H1 (cell line): Measurements from ENCODE around the gene BTRC. TPM values are rescaled to one million over a fixed set of nuclear protein-coding genes. Genes with fewer than 3 reads are reported as not detected.

Experiments
- CTCF ChIA-PET: fragments of 300-600 bp; sonication (Branson Sonifier 250); formaldehyde crosslinking; loops from one replicate; lab custom pipeline; 2021; ENCODE audit not compliant: partially characterized antibody; lab: Charles Lee
- POLR2A ChIA-PET: fragments of 300-600 bp; sonication (Branson Sonifier 250); formaldehyde crosslinking; loops from one replicate; lab custom pipeline; 2021; ENCODE audit warnings: inconsistent platforms; ENCODE audit not compliant: partially characterized antibody; lab: Charles Lee
- DNase-seq, 2 experiments: peaks; one replicate each; pipeline versions ENCODE4 v3.0.0 to v3.0.0-alpha.2; 2010 to 2022; ENCODE audit warnings: low spot score in 2 of 2, low read depth in 1 of 2, mixed read lengths in 1 of 2
- FAIRE-seq: peaks from 2 replicates; lab custom pipeline; 2011; peaks lifted over from hg19 to GRCh38; lab: Jason Lieb, UNC
- H2AFZ ChIP-seq: 2 replicates; pipeline ENCODE4 v1.8.1; 2012; ENCODE audit warnings: low read length, inconsistent platforms
- H2AK5ac ChIP-seq: 2 replicates; pipeline ENCODE4 v1.6.1; 2013; ENCODE audit warnings: low read depth, low read length
- H2BK120ac ChIP-seq: replicated peaks from 2 replicates; pipeline ENCODE3; 2013; ENCODE audit warnings: low read depth, low read length, inconsistent platforms
- H2BK12ac ChIP-seq: 2 replicates; pipeline ENCODE4 v1.6.1; 2013; ENCODE audit warnings: low read depth, low read length
- H2BK15ac ChIP-seq: 2 replicates; pipeline ENCODE4 v1.6.1; 2013; ENCODE audit warnings: low read length
- H2BK20ac ChIP-seq: 2 replicates; pipeline ENCODE4 v1.6.1; 2013; ENCODE audit warnings: low read length
- H2BK5ac ChIP-seq: 2 replicates; pipeline ENCODE4 v1.6.1; 2013; ENCODE audit warnings: low read depth, low read length
- H3K14ac ChIP-seq: 2 replicates; pipeline ENCODE4 v1.6.1; 2013; ENCODE audit warnings: inconsistent platforms; ENCODE audit not compliant: insufficient read length
- H3K18ac ChIP-seq: 2 replicates; pipeline ENCODE4 v1.6.1; 2013; ENCODE audit warnings: low read length; ENCODE audit errors: extremely low read depth
- H3K23ac ChIP-seq: 2 replicates; pipeline ENCODE4 v1.6.1; 2013; ENCODE audit warnings: inconsistent platforms; ENCODE audit not compliant: insufficient read length
- H3K23me2 ChIP-seq: 2 replicates; pipeline ENCODE4 v1.6.1; 2013; ENCODE audit warnings: low read depth, low read length
- H3K27ac ChIP-seq: 2 replicates; pipeline ENCODE4 v1.6.1; 2011; ENCODE audit warnings: low read depth, low read length, inconsistent platforms
- H3K27me3 ChIP-seq, 4 experiments: replicated peaks in 1 of 4; 1 replicate in 1 of 4; 2 replicates in 3 of 4; pipeline versions ENCODE4 v1.6.1 to v1.8.1; 2011 to 2013; ENCODE audit warnings: low read length in 3 of 4, mild to moderate bottlenecking in 3 of 4, inconsistent platforms in 2 of 4, mixed read lengths in 2 of 4, moderate library complexity in 1 of 4; ENCODE audit not compliant: control insufficient read depth in 3 of 4, insufficient read depth in 3 of 4; ENCODE audit errors: extremely low read depth in 1 of 4
- H3K36me3 ChIP-seq, 4 experiments: 2 replicates each; pipeline versions ENCODE4 v1.6.1 to v1.8.1; 2011 to 2013; ENCODE audit warnings: mild to moderate bottlenecking in 4 of 4, low read length in 3 of 4, moderate library complexity in 2 of 4, control low read depth in 1 of 4, inconsistent platforms in 1 of 4; ENCODE audit not compliant: insufficient read depth in 4 of 4, control insufficient read depth in 2 of 4
- H3K4ac ChIP-seq: replicated peaks from 2 replicates; pipeline ENCODE3; 2013; ENCODE audit warnings: low read length, low read depth, mixed read lengths, inconsistent platforms; ENCODE audit not compliant: insufficient read length
- H3K4me1 ChIP-seq, 4 experiments: replicated peaks in 1 of 4; 1 replicate in 1 of 4; 2 replicates in 3 of 4; pipeline versions ENCODE4 v1.6.1 to v1.8.1; 2011 to 2013; ENCODE audit warnings: low read length in 3 of 4, inconsistent platforms in 2 of 4, mixed read lengths in 1 of 4; ENCODE audit not compliant: insufficient read depth in 4 of 4, control insufficient read depth in 3 of 4
- H3K4me2 ChIP-seq, 2 experiments: 2 replicates each; pipeline versions ENCODE4 v1.6.1 to v1.8.1; 2011 to 2013; ENCODE audit warnings: low read depth in 2 of 2, low read length in 2 of 2, control low read depth in 1 of 2, inconsistent platforms in 1 of 2, mild to moderate bottlenecking in 1 of 2; ENCODE audit not compliant: insufficient read depth in 1 of 2
- H3K4me3 ChIP-seq, 4 experiments: fragments of 200-600, 300-600 bp in 1 of 4; sonication (generic), shearing (Covaris generic), sonication (Bioruptor Twin) in 1 of 4; 2 replicates each; pipeline versions ENCODE4 v1.5.1 to v1.8.1; 2011 to 2016; ENCODE audit warnings: low read length in 4 of 4, low read depth in 3 of 4, control low read depth in 2 of 4, inconsistent platforms in 2 of 4, mild to moderate bottlenecking in 2 of 4, mixed read lengths in 1 of 4, moderate library complexity in 1 of 4; ENCODE audit not compliant: insufficient read depth in 2 of 4; ENCODE audit errors: extremely low read depth in 1 of 4
- H3K56ac ChIP-seq: replicated peaks from 2 replicates; pipeline ENCODE3; 2013; ENCODE audit warnings: low read depth, mild to moderate bottlenecking, mixed read lengths, low read length, inconsistent platforms; ENCODE audit not compliant: insufficient read length
- H3K79me1 ChIP-seq: 2 replicates; pipeline ENCODE4 v1.6.1; 2013; ENCODE audit warnings: low read depth, low read length, control low read depth
- H3K79me2 ChIP-seq, 2 experiments: 2 replicates each; pipeline versions ENCODE4 v1.6.1 to v1.8.1; 2012 to 2013; ENCODE audit warnings: low read length in 2 of 2, mild to moderate bottlenecking in 2 of 2, inconsistent platforms in 1 of 2; ENCODE audit not compliant: insufficient read depth in 2 of 2, control insufficient read depth in 1 of 2
- H3K9ac ChIP-seq, 4 experiments: replicated peaks in 1 of 4; 1 replicate in 1 of 4; 2 replicates in 3 of 4; pipeline versions ENCODE4 v1.6.1 to v1.8.1; 2011 to 2013; ENCODE audit warnings: low read depth in 3 of 4, low read length in 3 of 4, control low read depth in 2 of 4, mild to moderate bottlenecking in 2 of 4, moderate library complexity in 2 of 4, inconsistent platforms in 1 of 4; ENCODE audit errors: extremely low read depth in 1 of 4
- H3K9me3 ChIP-seq, 2 experiments: 2 replicates each; pipeline versions ENCODE4 v1.6.1 to v1.8.1; 2012 to 2013; ENCODE audit warnings: mild to moderate bottlenecking in 2 of 2, moderate library complexity in 2 of 2, control low read depth in 1 of 2, inconsistent platforms in 1 of 2, low read depth in 1 of 2, low read length in 1 of 2, mixed read lengths in 1 of 2; ENCODE audit not compliant: insufficient read depth in 2 of 2
- H4K20me1 ChIP-seq, 2 experiments: replicated peaks in 1 of 2; 2 replicates each; pipeline versions ENCODE3 to v1.8.1; 2011 to 2013; ENCODE audit warnings: inconsistent platforms in 2 of 2, low read length in 2 of 2, mild to moderate bottlenecking in 1 of 2; ENCODE audit not compliant: insufficient read depth in 2 of 2, control insufficient read depth in 1 of 2
- H4K5ac ChIP-seq: 2 replicates; pipeline ENCODE4 v1.6.1; 2013; ENCODE audit warnings: low read length, low read depth, mixed read lengths, inconsistent platforms; ENCODE audit not compliant: insufficient read length
- H4K8ac ChIP-seq: 2 replicates; pipeline ENCODE4 v1.8.0; 2013; ENCODE audit warnings: mild to moderate bottlenecking, moderate library complexity, low read length, inconsistent platforms; ENCODE audit not compliant: insufficient read depth; ENCODE audit errors: extremely low read depth
- H4K91ac ChIP-seq: replicated peaks from 2 replicates; pipeline ENCODE3; 2013; ENCODE audit warnings: low read length, mixed read lengths, inconsistent platforms; ENCODE audit not compliant: insufficient read length
- ASH2L ChIP-seq: fragments of 200-600, 300-600 bp; sonication (generic); IDR thresholded peaks from one replicate; pipeline ENCODE4 v1.7.1; 2017; ENCODE audit warnings: low read length
- MAFK ChIP-seq: IDR thresholded peaks from 2 replicates; pipeline ENCODE4 v1.6.1; 2012; ENCODE audit warnings: low read depth, mild to moderate bottlenecking, improper control_type of control experiment, low read length
- MAX ChIP-seq: IDR thresholded peaks from 2 replicates; pipeline ENCODE4 v1.6.1; 2012; ENCODE audit warnings: inconsistent platforms
- NANOG ChIP-seq: IDR thresholded peaks from 2 replicates; pipeline ENCODE4 v1.6.1; 2011; ENCODE audit warnings: low read length, low read depth, mild to moderate bottlenecking, inconsistent platforms; ENCODE audit not compliant: insufficient read depth, poor library complexity, severe bottlenecking
- PHF8 ChIP-seq: fragments of 200-600 bp; sonication (generic); conservative IDR thresholded peaks from 2 replicates; pipeline ENCODE4 v1.7.1; 2012; ENCODE audit warnings: low read depth, mild to moderate bottlenecking, inconsistent platforms, low read length, moderate library complexity
- POLR2A ChIP-seq, 2 experiments: IDR thresholded peaks; 1 replicate in 1 of 2; 2 replicates in 1 of 2; pipeline ENCODE4 v1.6.1; 2011; ENCODE audit warnings: low read depth in 2 of 2, low read length in 2 of 2, mild to moderate bottlenecking in 2 of 2; ENCODE audit errors: control extremely low read depth in 1 of 2
- POU5F1 ChIP-seq: IDR thresholded peaks from 2 replicates; pipeline ENCODE4 v1.6.1; 2011; ENCODE audit warnings: low read depth, mild to moderate bottlenecking, low read length, moderate library complexity
- RFX5 ChIP-seq: IDR thresholded peaks from 2 replicates; pipeline ENCODE4 v1.6.1; 2011; ENCODE audit warnings: low read depth, low read length, improper control_type of control experiment, borderline replicate concordance
- SAP30 ChIP-seq: fragments of 300-600 bp; sonication (generic); IDR thresholded peaks from 2 replicates; pipeline ENCODE4 v1.7.1; 2012; ENCODE audit warnings: low read length, moderate library complexity, mild to moderate bottlenecking, inconsistent platforms; ENCODE audit not compliant: insufficient read depth, insufficient replicate concordance
- TCF12 ChIP-seq: IDR thresholded peaks from 2 replicates; pipeline ENCODE4 v1.6.1; 2011; ENCODE audit warnings: low read depth, mild to moderate bottlenecking, low read length
- TEAD4 ChIP-seq: IDR thresholded peaks from 2 replicates; pipeline ENCODE4 v1.6.1; 2012; ENCODE audit warnings: low read depth, low read length, inconsistent platforms, mixed read lengths
- ZNF274 ChIP-seq: IDR thresholded peaks from 2 replicates; pipeline ENCODE4 v1.7.0; 2012; ENCODE audit warnings: low read length, borderline replicate concordance; ENCODE audit errors: extremely low read depth
- WGBS, 2 experiments: shearing (Covaris generic) in 1 of 2; methylation state at CpG; one replicate each; pipeline versions ENCODE4 v1.1.6 to v1.1.7; 2013 to 2015; ENCODE audit warnings: low lambda C conversion rate in 2 of 2, mixed read lengths in 2 of 2, inconsistent platforms in 1 of 2, low coverage in 1 of 2, missing lambda C conversion rate in 1 of 2; ENCODE audit not compliant: insufficient replicate concordance in 2 of 2, insufficient coverage in 1 of 2, insufficient read length in 1 of 2; ENCODE audit errors: extremely low coverage in 1 of 2, missing lambda C conversion rate in 1 of 2; 5-methylcytosine and 5-hydroxymethylcytosine counted together
- polyA plus RNA-seq, 7 experiments: library from polyadenylated mRNA; depleted of rRNA in 3 of 7; stranded (reverse) in 5 of 7; unstranded in 2 of 7; fragments of >200 nt in 5 of 7; fragments of 200-250 nt in 2 of 7; gene quantifications; 1 replicate in 5 of 7; 2 replicates in 1 of 7; 4 replicates in 1 of 7; pipeline versions ENCODE4 v1.2.1 to v1.2.3, GENCODE V29; 2011 to 2013; ENCODE audit warnings: missing spikeins in 2 of 7, mixed read lengths in 2 of 7
- total RNA-seq: library from RNA; stranded (reverse); fragmentation: NEBNext Ultra II Directional; extraction: Animal tissue kit (Norgen Biotek cat#: 25700); gene quantifications from 2 replicates; pipeline ENCODE4 v1.2.1, GENCODE V29; 2021

Gene BTRC
- total and polyA plus RNA-seq, 2 of the 8 experiments (the other 6 are each of a cell fraction or from before 2014, with no cell fraction given): 9.9 to 24.7 TPM

- Histone ChIP-seq H3K23ac (no peak overlapping the region), H4K5ac (no peak overlapping the region), H3K14ac (no peak overlapping the region), H3K18ac (no peak overlapping the region), H3K4me3 (no peak overlapping the region), H3K4me1 (peaks cover 0 to 6% (median 3%) of the 10 kb centered on the region in 4 experiments; a peak in 3 of 7 replicates), H3K23me2 (no peaks in the 10 kb centered on the region), H3K27me3 (no peaks in the 10 kb centered on the region), H3K4me2 (peak overlapping the region in 1 of 2 experiments; percentile 21; a peak in 2 of 4 replicates), H2BK20ac (no peak overlapping the region), H3K4ac (no peak overlapping the region), H4K8ac (no peak overlapping the region), H2AK5ac (no peak overlapping the region; the same call in 1 of the 2 replicates), H2BK120ac (no peak overlapping the region), H3K79me1 (no peaks in the 10 kb centered on the region), H3K9ac (no peak overlapping the region), H3K27ac (no peak overlapping the region), H3K79me2 (no peaks in the 10 kb centered on the region), H4K91ac (no peak overlapping the region), H3K56ac (no peak overlapping the region), H3K36me3 (peaks cover 0 to 7% (median 0%) of the 10 kb centered on the region in 4 experiments; a peak in 1 of 8 replicates), H3K9me3 (no peaks in the 10 kb centered on the region), H4K20me1 (no peaks in the 10 kb centered on the region), H2BK5ac (no peak overlapping the region), H2BK12ac (no peak overlapping the region), H2BK15ac (no peak overlapping the region), H2AFZ (no peak overlapping the region)
- FAIRE-seq (no peak), DNase-seq (no peak)
- WGBS, 2 experiments: 80% methylated on average over 4 of the region's 4 CpGs; no CpG with 5 or more reads in 1 of the 2 experiments
- ChIA-PET POLR2A (interaction anchor here (0.8 kb wide), 1 partner anchor 31 kb away, joined by 6 read pairs; no protein-coding TSS in a partner anchor), CTCF (interaction anchor here (0.6 to 10.1 kb wide), 10 partner anchors 9 to 362 kb away, joined by 3 to 60 read pairs (median 3); no protein-coding TSS in a partner anchor)
- no peak for TF ChIP-seq TEAD4
- no peak for TF ChIP-seq RFX5
- TF ChIP-seq ZNF274: no peak
- TF ChIP-seq NANOG: no peak
- no peak for TF ChIP-seq PHF8
- no peak for TF ChIP-seq ASH2L
- no peak for TF ChIP-seq SAP30
- TF ChIP-seq MAFK: no peak
- no peak for TF ChIP-seq POLR2A (IDR thresholded peaks at IDR 0.05; ENCODE audit: control extremely low read depth in 1 of 2, low read depth in 2 of 2, low read length in 2 of 2)
- TF ChIP-seq POU5F1: no peak
- no peak for TF ChIP-seq TCF12
- TF ChIP-seq MAX: no peak
Observed at GRCh38 chr10:101529725-101530553, 176.0 kb downstream of the BTRC start.
